Osteocyte (in vitro differentiated cells): ENCODE results near the gene FADS1. TPM values are rescaled to one million over a fixed set of nuclear protein-coding genes. Genes with fewer than 3 reads are reported as not detected.

ENCODE experiments used
- DNase-seq: peaks from one replicate; pipeline ENCODE4 v3.0.0; 2021; ENCODE audit warnings: mixed read lengths; ENCODE audit not compliant: unreplicated experiment; ENCODE audit errors: extremely low spot score
- H3K27ac Mint-ChIP-seq: one replicate; pipeline ENCODE4 v1.8.0; 2021; ENCODE audit warnings: mild to moderate bottlenecking, mixed read lengths; ENCODE audit not compliant: unreplicated experiment
- H3K27me3 Mint-ChIP-seq: one replicate; pipeline ENCODE4 v1.8.0; 2021; ENCODE audit warnings: mixed read lengths; ENCODE audit not compliant: unreplicated experiment
- H3K36me3 Mint-ChIP-seq: one replicate; pipeline ENCODE4 v1.8.0; 2021; ENCODE audit warnings: mixed read lengths; ENCODE audit not compliant: unreplicated experiment
- H3K4me1 Mint-ChIP-seq: one replicate; pipeline ENCODE4 v1.8.0; 2021; ENCODE audit warnings: mixed read lengths; ENCODE audit not compliant: unreplicated experiment
- H3K4me3 Mint-ChIP-seq: one replicate; pipeline ENCODE4 v1.8.0; 2021; ENCODE audit warnings: mild to moderate bottlenecking, moderate library complexity, mixed read lengths; ENCODE audit not compliant: unreplicated experiment
- H3K9me3 Mint-ChIP-seq: one replicate; pipeline ENCODE4 v1.8.0; 2021; ENCODE audit warnings: mixed read lengths; ENCODE audit not compliant: unreplicated experiment
- CTCF ChIP-seq: fragments of 200-600 bp; sonication (generic); IDR thresholded peaks from 2 replicates; pipeline ENCODE4 v1.5.0; 2021; ENCODE audit warnings: antibody characterized with exemption, mild to moderate bottlenecking, moderate library complexity
- total RNA-seq: library from RNA; stranded (reverse); gene quantifications from 2 replicates; pipeline ENCODE4 v1.2.1, GENCODE V29; 2021

The FADS1 gene
- total RNA-seq, 1 donor from 2014 or later = 76.0 TPM

DNA sequence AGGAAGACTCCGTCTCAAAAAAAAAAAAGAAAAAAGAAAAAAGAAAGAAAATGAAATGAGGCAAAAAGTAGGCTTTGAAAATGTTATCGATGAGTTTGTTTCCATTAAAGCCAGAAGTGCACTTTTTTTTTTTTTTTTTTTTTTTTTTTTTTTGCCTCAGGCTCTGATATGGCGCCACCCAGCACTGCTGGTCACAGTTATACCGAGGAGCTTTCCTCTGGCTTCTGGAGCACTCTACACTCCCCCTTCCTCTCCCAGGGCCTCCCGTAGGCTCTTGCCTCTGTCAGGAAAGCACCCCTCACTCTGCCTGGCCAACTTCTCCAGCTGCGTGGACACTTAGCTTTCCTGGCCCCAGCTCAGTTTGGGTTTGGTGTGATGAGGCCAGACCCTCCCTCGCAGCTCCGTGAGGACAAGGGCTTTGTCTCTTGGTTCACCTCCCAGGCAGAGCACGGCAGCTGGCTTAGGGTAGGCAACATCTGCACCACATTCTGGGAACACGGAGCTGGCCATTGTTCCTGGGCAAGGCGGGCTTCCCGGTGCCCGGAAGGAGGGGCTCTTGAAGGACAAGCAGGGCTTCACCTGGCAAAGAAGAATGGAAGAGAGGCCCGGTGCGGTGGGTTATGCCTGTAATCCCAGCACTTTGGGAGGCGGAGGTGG lies 28.2 kb upstream of the FADS1 start:
- H3K36me3 Mint-ChIP-seq = peaks cover 39% of the 10 kb centered on the region
- H3K27ac Mint-ChIP-seq = no peak overlapping the region
- no peaks in the 10 kb centered on the region for H3K27me3 Mint-ChIP-seq
- no peaks in the 10 kb centered on the region for H3K9me3 Mint-ChIP-seq
- no peak for TF ChIP-seq CTCF
- DNase-seq = no peak
- peaks cover 2% of the 10 kb centered on the region for H3K4me1 Mint-ChIP-seq
- no peak overlapping the region for H3K4me3 Mint-ChIP-seq

DNA sequence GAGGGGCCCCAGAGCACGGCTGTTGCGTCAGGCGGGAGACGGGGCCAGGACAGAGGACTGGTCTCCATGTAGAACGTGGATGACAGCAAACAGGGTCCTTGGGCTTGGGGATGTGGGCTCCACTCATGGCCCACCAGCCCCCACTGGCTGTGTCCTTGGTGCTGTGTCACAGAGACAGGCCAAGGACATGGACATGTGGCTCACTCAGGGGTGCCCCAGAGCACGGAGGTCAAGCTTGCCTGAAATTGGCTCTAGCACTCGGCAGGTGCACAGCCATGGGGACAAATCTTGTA lies 25.7 kb upstream of the FADS1 start:
- Mint-ChIP-seq H3K36me3 (peaks cover 39% of the 10 kb centered on the region), H3K4me1 (peaks cover 2% of the 10 kb centered on the region), H3K27me3 (no peaks in the 10 kb centered on the region), H3K27ac (no peak overlapping the region), H3K9me3 (no peaks in the 10 kb centered on the region), H3K4me3 (no peak overlapping the region)
- TF ChIP-seq CTCF = no peak
- no peak for DNase-seq

- no peak for DNase-seq
- no peaks in the 10 kb centered on the region for H3K27me3 Mint-ChIP-seq
- no peak overlapping the region for H3K4me3 Mint-ChIP-seq
- H3K27ac Mint-ChIP-seq = no peak overlapping the region
- no peaks in the 10 kb centered on the region for H3K9me3 Mint-ChIP-seq
- peaks cover 2% of the 10 kb centered on the region for H3K4me1 Mint-ChIP-seq
- TF ChIP-seq CTCF = no peak
- H3K36me3 Mint-ChIP-seq = peaks cover 37% of the 10 kb centered on the region
Measured at GRCh38 chr11:61841636-61842527, 25.1 kb upstream of the FADS1 start.

- Mint-ChIP-seq H3K4me1 (peaks cover 6% of the 10 kb centered on the region), H3K4me3 (no peak overlapping the region), H3K9me3 (no peaks in the 10 kb centered on the region), H3K36me3 (peaks cover 31% of the 10 kb centered on the region), H3K27ac (no peak overlapping the region), H3K27me3 (no peaks in the 10 kb centered on the region)
- DNase-seq = no peak
- no peak for TF ChIP-seq CTCF
Measured at GRCh38 chr11:61840371-61840770, 23.6 kb upstream of the FADS1 start.

DNA sequence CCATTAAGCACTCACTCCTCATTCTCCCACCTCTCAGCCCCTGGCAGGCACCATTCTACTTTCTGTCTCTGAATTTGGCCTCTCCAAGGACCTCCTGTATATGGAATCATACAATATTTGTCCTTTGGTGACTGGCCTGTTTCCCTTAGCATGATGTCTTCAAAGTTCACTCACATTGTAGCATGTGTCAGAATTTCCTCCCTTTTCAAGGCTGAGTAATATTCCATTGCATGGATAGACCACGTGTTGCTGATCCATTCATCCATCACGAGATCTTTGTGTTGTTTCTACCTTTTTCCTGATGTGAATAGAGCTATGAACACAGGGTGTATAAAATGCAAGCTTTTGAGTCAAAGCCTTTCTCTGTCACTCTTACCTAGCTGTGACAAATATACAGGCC lies 22.9 kb upstream of the FADS1 start:
- no peak for DNase-seq
- Mint-ChIP-seq H3K4me3 (no peak overlapping the region), H3K36me3 (peaks cover 31% of the 10 kb centered on the region), H3K27me3 (no peaks in the 10 kb centered on the region), H3K4me1 (peaks cover 12% of the 10 kb centered on the region), H3K27ac (peak overlapping the region; percentile 4), H3K9me3 (no peaks in the 10 kb centered on the region)
- no peak for TF ChIP-seq CTCF
